Nephron progenitor cell (in vitro differentiated cells): ENCODE results near the gene ZNF212.

Source experiments
- DNase-seq: peaks from one replicate; pipeline ENCODE4 v3.0.0; 2021
- H3K27ac Mint-ChIP-seq: 2 replicates; pipeline ENCODE4 v1.8.0; 2021; ENCODE audit warnings: mild to moderate bottlenecking, moderate library complexity, mixed read lengths
- H3K27me3 Mint-ChIP-seq: 2 replicates; pipeline ENCODE4 v1.8.0; 2021; ENCODE audit warnings: mild to moderate bottlenecking, low read depth, mixed read lengths; ENCODE audit not compliant: poor library complexity
- H3K36me3 Mint-ChIP-seq: 2 replicates; pipeline ENCODE4 v1.8.0; 2021; ENCODE audit warnings: low read depth, mixed read lengths
- H3K4me1 Mint-ChIP-seq: 2 replicates; pipeline ENCODE4 v1.8.0; 2021; ENCODE audit warnings: mixed read lengths
- H3K4me3 Mint-ChIP-seq: 2 replicates; pipeline ENCODE4 v1.8.0; 2021; ENCODE audit warnings: mild to moderate bottlenecking, moderate library complexity, mixed read lengths
- H3K9me3 Mint-ChIP-seq: 2 replicates; pipeline ENCODE4 v1.8.0; 2021; ENCODE audit warnings: mild to moderate bottlenecking, moderate library complexity, mixed read lengths
- TF ChIP-seq, protein P1 (sequence below): fragments of 200-600 bp; sonication (generic); IDR thresholded peaks from 2 replicates; pipeline ENCODE4 v1.5.0; 2021; ENCODE audit warnings: antibody characterized with exemption

The ZNF212 gene

DNA sequence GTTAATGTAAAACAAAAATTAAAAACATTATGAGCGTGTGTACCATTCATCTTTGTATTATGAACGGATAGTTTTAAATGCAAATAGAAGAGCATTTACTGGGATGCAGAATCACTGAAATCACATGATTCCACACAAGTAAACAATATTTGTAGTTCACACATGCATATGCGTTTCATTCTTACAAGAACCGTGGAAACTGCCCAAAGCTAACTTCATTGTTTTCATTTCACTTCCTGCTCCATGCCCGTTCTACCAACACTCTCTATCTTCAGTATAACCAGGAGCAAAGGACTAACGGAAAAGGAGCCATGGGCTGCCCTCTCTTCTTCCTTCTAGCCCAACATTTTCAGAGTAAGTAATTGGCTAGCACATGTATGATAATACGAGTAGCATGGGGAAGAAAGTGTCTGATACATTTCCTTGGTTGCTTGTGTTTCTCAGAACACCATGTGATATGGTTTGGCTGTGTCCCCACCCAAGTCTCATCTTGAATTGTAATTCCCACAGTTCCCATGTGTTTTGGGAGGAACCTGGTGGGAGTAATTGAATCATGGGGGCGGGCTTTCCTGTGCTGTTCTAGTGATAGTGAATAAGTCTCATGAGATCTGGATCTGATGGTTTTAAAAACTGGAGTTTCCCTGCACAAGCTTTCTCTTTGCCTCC lies 61.3 kb downstream of the ZNF212 start:
- DNase-seq: no peak
- no peak overlapping the region for H3K4me3 Mint-ChIP-seq
- H3K4me1 Mint-ChIP-seq: no peaks in the 10 kb centered on the region
- peaks cover 17% of the 10 kb centered on the region for H3K9me3 Mint-ChIP-seq
- TF ChIP-seq, protein P1, sequence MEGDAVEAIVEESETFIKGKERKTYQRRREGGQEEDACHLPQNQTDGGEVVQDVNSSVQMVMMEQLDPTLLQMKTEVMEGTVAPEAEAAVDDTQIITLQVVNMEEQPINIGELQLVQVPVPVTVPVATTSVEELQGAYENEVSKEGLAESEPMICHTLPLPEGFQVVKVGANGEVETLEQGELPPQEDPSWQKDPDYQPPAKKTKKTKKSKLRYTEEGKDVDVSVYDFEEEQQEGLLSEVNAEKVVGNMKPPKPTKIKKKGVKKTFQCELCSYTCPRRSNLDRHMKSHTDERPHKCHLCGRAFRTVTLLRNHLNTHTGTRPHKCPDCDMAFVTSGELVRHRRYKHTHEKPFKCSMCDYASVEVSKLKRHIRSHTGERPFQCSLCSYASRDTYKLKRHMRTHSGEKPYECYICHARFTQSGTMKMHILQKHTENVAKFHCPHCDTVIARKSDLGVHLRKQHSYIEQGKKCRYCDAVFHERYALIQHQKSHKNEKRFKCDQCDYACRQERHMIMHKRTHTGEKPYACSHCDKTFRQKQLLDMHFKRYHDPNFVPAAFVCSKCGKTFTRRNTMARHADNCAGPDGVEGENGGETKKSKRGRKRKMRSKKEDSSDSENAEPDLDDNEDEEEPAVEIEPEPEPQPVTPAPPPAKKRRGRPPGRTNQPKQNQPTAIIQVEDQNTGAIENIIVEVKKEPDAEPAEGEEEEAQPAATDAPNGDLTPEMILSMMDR: no peak
- H3K36me3 Mint-ChIP-seq: peaks cover 5% of the 10 kb centered on the region
- H3K27ac Mint-ChIP-seq: no peak overlapping the region
- peaks cover 8% of the 10 kb centered on the region for H3K27me3 Mint-ChIP-seq

GRCh38 chr7:149302222-149302621 lies 62.8 kb downstream of the ZNF212 start:
- no peak overlapping the region for H3K4me3 Mint-ChIP-seq
- TF ChIP-seq, protein P1: no peak
- H3K27me3 Mint-ChIP-seq: peaks cover 8% of the 10 kb centered on the region
- peaks cover 17% of the 10 kb centered on the region for H3K9me3 Mint-ChIP-seq
- no peak overlapping the region for H3K27ac Mint-ChIP-seq
- peaks cover 5% of the 10 kb centered on the region for H3K36me3 Mint-ChIP-seq
- no peaks in the 10 kb centered on the region for H3K4me1 Mint-ChIP-seq
- DNase-seq: no peak

- Mint-ChIP-seq H3K4me3 (no peak overlapping the region), H3K27me3 (peaks cover 8% of the 10 kb centered on the region), H3K27ac (no peak overlapping the region), H3K36me3 (peaks cover 5% of the 10 kb centered on the region), H3K4me1 (no peaks in the 10 kb centered on the region), H3K9me3 (peaks cover 17% of the 10 kb centered on the region)
- DNase-seq: no peak
- TF ChIP-seq, protein P1: no peak
These were observed 63.4 kb downstream of the ZNF212 start for GRCh38 chr7:149302865-149303264.

DNA sequence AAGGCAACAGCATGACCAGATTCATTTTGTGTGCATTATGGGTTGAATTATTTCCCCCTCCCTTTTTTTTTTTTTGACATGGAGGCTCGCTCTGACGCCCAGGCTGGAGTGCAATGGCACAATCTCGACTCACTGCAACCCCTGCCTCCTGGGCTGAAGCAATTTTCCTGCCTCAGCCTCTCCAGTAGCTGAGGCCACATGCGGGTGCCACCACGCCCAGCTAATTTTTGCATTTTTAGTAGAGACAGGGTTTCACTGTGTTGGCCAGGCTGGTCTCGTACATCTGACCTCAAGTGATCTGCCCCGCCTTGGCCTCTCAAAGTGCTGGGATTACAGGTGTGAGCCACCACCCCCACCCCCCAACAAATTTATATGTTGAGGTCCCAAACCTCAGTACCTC lies 64.6 kb downstream of the ZNF212 start:
- no peak for DNase-seq
- H3K36me3 Mint-ChIP-seq: peaks cover under 1% of the 10 kb centered on the region
- TF ChIP-seq, protein P1: no peak
- peaks cover 8% of the 10 kb centered on the region for H3K27me3 Mint-ChIP-seq
- no peaks in the 10 kb centered on the region for H3K4me1 Mint-ChIP-seq
- H3K9me3 Mint-ChIP-seq: peaks cover 10% of the 10 kb centered on the region
- no peak overlapping the region for H3K4me3 Mint-ChIP-seq
- no peak overlapping the region for H3K27ac Mint-ChIP-seq
